Measurements from ENCODE around the gene YWHAG. TPM values are rescaled to one million over a fixed set of nuclear protein-coding genes. Genes with fewer than 3 reads are reported as not detected.

Gene YWHAG
- polyA plus RNA-seq, 3 donors = 6.9 to 12.2 (median 9.3) TPM

- no peak for TF ChIP-seq CTCF (IDR thresholded peaks at IDR 0.05)
- no peaks in the 10 kb centered on the region for H3K36me3 Mint-ChIP-seq
- Histone ChIP-seq H3K36me3 (replicated peaks in 1 of 2; ENCODE audit: control insufficient read depth in 1 of 2, insufficient read depth in 2 of 2, low read length in 2 of 2) (no peaks in the 10 kb centered on the region), H3K27ac (ENCODE audit: low read depth in 1 of 2, low read length in 2 of 2) (no peak overlapping the region), H3K4me2 (replicated peaks; ENCODE audit: extremely low read depth, low read length, poor library complexity, severe bottlenecking) (no peak overlapping the region), H3K4me1 (ENCODE audit: control insufficient read depth in 1 of 2, insufficient read depth in 2 of 2, low read length in 2 of 2) (peaks cover 59 to 62% of the 10 kb centered on the region in 2 donors), H4K20me1 (ENCODE audit: insufficient read depth, low read length) (no peaks in the 10 kb centered on the region), H3K9me3 (replicated peaks in 1 of 2; ENCODE audit: control insufficient read depth in 1 of 2, insufficient read depth in 1 of 2, low read length in 2 of 2) (no peaks in the 10 kb centered on the region), H2AFZ (ENCODE audit: insufficient read depth, low read depth, low read length, poor library complexity, severe bottlenecking) (no peak overlapping the region), H3K9ac (ENCODE audit: insufficient read depth, low read length, poor library complexity, severe bottlenecking) (no peak overlapping the region), H3K79me2 (ENCODE audit: insufficient read depth, low read length) (no peaks in the 10 kb centered on the region), H3K27me3 (ENCODE audit: control insufficient read depth in 2 of 2, insufficient read depth in 2 of 2, low read length in 2 of 2) (no peaks in the 10 kb centered on the region), H3K4me3 (replicated peaks in 1 of 3; ENCODE audit: low read depth in 2 of 3, low read length in 3 of 3) (no peak overlapping the region)
- peaks cover 55% of the 10 kb centered on the region for H3K4me1 Mint-ChIP-seq
- no peak for DNase-seq
- peaks cover 0 to 2% (median 0%) of the 10 kb centered on the region in 7 donors for H3K9me3 Mint-ChIP-seq
- no peak overlapping the region for H3K4me3 Mint-ChIP-seq
- peak overlapping the region in 3 of 7 donors; percentile 2 to 61 (median 26) for H3K27ac Mint-ChIP-seq
- H3K27me3 Mint-ChIP-seq (ENCODE audit: low read depth in 3 of 3) = peaks cover 0 to 10% (median 1%) of the 10 kb centered on the region in 3 donors
- intact Hi-C loops (cut with micrococcal nuclease) = no loop called here
- WGBS (ENCODE audit: insufficient coverage) = 63% methylated on average over 7 of the region's 9 CpGs
Measured at GRCh38 chr7:76377186-76377918, 18.6 kb upstream of the YWHAG start.

- intact Hi-C loops (cut with micrococcal nuclease) = no loop called here
- Mint-ChIP-seq H3K4me1 (peaks cover 48% of the 10 kb centered on the region), H3K36me3 (no peaks in the 10 kb centered on the region), H3K4me3 (no peak overlapping the region), H3K27ac (no peak overlapping the region), H3K9me3 (peaks cover 0 to 2% (median 0%) of the 10 kb centered on the region in 7 donors), H3K27me3 (ENCODE audit: low read depth in 3 of 3) (peaks cover 0 to 8% (median 1%) of the 10 kb centered on the region in 3 donors)
- no peaks in the 10 kb centered on the region for H3K79me2 ChIP-seq (ENCODE audit: insufficient read depth, low read length)
- H3K36me3 ChIP-seq (replicated peaks in 1 of 2; ENCODE audit: control insufficient read depth in 1 of 2, insufficient read depth in 2 of 2, low read length in 2 of 2) = no peaks in the 10 kb centered on the region
- H3K4me1 ChIP-seq (ENCODE audit: control insufficient read depth in 1 of 2, insufficient read depth in 2 of 2, low read length in 2 of 2) = peaks cover 47 to 52% of the 10 kb centered on the region in 2 donors
- H3K4me2 ChIP-seq (replicated peaks; ENCODE audit: extremely low read depth, low read length, poor library complexity, severe bottlenecking) = no peak overlapping the region
- no peak for TF ChIP-seq CTCF (IDR thresholded peaks at IDR 0.05)
- H3K27ac ChIP-seq (ENCODE audit: low read depth in 1 of 2, low read length in 2 of 2) = no peak overlapping the region
- no peaks in the 10 kb centered on the region for H3K9me3 ChIP-seq (replicated peaks in 1 of 2; ENCODE audit: control insufficient read depth in 1 of 2, insufficient read depth in 1 of 2, low read length in 2 of 2)
- no peak overlapping the region for H3K9ac ChIP-seq (ENCODE audit: insufficient read depth, low read length, poor library complexity, severe bottlenecking)
- no peak overlapping the region for H2AFZ ChIP-seq (ENCODE audit: insufficient read depth, low read depth, low read length, poor library complexity, severe bottlenecking)
- WGBS (ENCODE audit: insufficient coverage) = 90% methylated on average over 8 of the region's 9 CpGs
- H3K27me3 ChIP-seq (ENCODE audit: control insufficient read depth in 2 of 2, insufficient read depth in 2 of 2, low read length in 2 of 2) = no peaks in the 10 kb centered on the region
- no peaks in the 10 kb centered on the region for H4K20me1 ChIP-seq (ENCODE audit: insufficient read depth, low read length)
- H3K4me3 ChIP-seq (replicated peaks in 1 of 3; ENCODE audit: low read depth in 2 of 3, low read length in 3 of 3) = no peak overlapping the region
- DNase-seq = no peak
Measured at GRCh38 chr7:76375251-76375650, 16.5 kb upstream of the YWHAG start.

Measured in CD14-positive monocyte (primary cell).